ENCODE measurements around the gene MUC3A.
A peak's percentile ranks its signal among the peaks of the same experiment; 100 is the strongest.

Gene MUC3A

GRCh38 chr7:100949933-100950443 lies 654 bp downstream of the MUC3A start:
- no peak for DNase-seq

DNA sequence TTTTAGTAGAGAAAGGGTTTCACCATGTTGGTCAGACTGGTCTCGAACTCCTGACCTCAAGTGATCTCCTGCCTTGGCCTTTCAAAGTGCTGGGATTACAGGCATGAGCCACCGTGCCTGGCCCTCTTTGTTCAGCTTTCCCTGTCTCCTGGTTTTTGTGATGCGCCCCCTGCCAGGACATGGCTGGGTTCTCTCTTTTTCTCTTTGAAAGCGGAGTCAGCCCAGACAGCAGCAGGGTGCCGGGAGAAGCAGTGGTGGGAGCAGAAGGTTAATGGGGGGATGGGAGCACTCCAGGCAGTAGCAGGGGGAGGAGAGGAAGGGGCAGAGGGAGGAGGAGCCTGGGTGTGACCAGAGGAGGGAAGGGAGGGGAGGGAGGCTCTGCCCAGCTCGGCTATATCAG lies 1.8 kb downstream of the MUC3A start:
- DNase-seq = no peak

GRCh38 chr7:100951888-100952560 lies 2.7 kb downstream of the MUC3A start:
- DNase-seq = no peak

- no peak for DNase-seq
Observed at GRCh38 chr7:100952641-100953040, 3.3 kb downstream of the MUC3A start.

DNA sequence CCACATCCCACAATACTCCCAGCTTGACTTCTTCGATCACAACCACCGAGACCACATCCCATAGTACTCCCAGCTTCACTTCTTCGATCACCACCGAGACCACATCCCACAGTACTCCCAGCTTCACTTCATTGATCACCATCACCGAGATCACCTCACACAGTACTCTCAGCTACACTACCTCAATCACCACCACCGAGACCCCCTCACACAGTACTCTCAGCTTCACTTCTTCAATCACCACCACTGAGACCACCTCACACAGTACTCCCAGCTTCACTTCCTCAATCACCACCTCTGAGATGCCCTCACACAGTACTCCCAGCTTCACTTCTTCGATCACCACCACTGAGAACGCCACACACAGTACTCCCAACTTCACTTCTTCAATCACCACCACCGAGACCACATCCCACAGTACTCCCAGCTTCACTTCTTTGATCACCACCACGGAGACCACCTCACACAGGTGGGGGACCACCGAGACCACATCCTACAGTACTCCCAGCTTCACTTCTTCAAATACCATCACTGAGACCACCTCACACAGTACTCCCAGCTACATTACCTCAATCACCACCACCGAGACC lies 8.6 kb downstream of the MUC3A start:
- DNase-seq = no peak

DNA sequence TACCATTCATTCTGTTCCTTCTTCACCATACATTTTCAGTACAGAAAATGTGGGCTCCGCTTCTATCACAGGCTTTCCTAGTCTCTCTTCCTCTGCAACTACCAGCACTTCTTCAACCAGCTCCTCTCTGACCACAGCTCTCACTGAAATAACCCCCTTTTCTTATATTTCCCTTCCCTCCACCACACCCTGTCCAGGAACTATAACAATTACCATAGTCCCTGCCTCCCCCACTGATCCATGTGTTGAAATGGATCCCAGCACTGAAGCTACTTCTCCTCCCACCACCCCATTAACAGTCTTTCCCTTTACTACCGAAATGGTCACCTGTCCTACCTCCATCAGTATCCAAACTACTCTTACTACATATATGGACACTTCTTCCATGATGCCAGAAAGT lies 10.6 kb downstream of the MUC3A start:
- no peak for DNase-seq

DNA sequence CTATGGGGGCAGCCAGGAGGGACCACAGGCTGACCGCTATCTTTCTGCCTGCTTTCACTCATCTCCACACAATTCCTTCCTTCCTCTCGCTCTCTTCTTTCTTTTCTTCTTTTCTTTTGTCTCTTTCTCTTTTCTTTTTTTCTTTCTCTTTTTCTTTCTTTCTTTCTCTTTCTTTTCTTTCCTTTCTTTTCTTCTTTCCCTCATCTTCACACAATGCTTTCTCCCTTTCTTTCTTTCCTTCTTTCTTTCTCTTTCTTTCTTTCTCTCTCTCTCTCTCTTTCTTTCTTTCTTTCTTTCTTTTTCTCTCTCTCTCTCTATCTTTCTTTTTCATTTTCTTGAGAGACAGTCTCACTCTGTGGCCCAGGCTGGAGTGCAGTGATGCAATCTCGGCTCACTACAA lies 13.2 kb downstream of the MUC3A start:
- DNase-seq = no peak

GRCh38 chr7:100963386-100963785 lies 14.1 kb downstream of the MUC3A start:
- DNase-seq = no peak

DNA sequence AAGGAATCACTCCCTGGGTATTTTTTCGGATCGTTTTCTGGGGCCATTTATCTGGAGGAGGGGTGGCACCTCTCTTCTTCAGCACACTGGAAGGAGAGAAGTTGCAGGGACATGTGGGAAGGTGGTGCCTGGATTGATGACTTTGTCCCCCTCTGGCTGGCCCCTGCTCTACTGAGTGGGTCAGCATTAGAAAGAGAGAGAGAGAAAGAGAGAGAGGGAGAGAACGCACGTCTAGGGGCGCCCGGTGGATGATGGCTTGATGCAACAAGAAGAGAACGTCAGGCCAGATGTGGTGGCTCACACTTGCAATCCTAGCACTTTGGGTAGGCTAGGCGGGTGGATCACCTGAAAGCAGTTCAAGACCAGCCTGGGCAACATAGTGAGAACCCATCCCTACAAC lies 14.5 kb downstream of the MUC3A start:
- no peak for DNase-seq

DNA sequence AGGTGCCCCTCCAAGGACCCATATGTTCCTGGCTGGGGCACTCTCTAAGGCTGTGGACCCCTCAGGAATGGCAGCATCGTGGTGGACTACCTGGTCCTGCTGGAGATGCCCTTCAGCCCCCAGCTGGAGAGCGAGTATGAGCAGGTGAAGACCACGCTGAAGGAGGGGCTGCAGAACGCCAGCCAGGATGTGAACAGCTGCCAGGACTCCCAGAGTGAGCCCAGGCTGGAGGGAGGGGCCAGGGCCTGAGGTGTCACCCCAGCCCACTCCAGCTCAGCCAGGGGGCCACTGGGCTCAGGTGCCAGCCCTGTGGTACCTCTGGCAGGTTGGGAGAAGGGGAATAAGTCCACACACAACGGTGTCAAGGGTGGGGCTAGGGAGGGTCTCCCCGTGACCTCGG lies 15.3 kb downstream of the MUC3A start:
- DNase-seq = no peak

GRCh38 chr7:100965045-100965722 lies 15.8 kb downstream of the MUC3A start:
- no peak for DNase-seq

GRCh38 chr7:100965723-100966541 lies 16.6 kb downstream of the MUC3A start:
- DNase-seq = no peak

- DNase-seq = no peak
Observed at GRCh38 chr7:100966542-100967291, 17.4 kb downstream of the MUC3A start.

GRCh38 chr7:100967292-100967863 lies 18.0 kb downstream of the MUC3A start:
- no peak for DNase-seq

DNA sequence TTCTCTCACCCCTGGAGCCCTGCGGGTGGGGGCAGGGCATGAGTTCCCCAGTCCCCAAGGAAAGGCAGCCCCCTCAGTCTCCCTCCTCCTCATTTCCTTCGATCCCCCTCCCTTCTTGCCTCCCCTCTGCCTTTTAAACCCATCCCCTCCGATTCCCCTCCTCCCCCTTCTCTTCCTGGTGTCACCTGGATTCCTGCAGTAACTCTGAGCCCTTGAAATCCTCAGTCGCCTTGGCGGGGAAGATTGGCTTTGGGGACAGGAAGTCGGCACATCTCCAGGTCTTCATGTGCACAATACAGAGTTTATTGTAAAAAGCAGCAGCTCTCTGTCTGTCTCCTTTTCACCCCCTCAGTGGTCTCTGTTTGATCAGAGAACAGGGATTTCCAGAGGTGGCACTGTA lies 18.7 kb downstream of the MUC3A start:
- DNase-seq = no peak

GRCh38 chr7:100968650-100969049 lies 19.3 kb downstream of the MUC3A start:
- DNase-seq = no peak

DNA sequence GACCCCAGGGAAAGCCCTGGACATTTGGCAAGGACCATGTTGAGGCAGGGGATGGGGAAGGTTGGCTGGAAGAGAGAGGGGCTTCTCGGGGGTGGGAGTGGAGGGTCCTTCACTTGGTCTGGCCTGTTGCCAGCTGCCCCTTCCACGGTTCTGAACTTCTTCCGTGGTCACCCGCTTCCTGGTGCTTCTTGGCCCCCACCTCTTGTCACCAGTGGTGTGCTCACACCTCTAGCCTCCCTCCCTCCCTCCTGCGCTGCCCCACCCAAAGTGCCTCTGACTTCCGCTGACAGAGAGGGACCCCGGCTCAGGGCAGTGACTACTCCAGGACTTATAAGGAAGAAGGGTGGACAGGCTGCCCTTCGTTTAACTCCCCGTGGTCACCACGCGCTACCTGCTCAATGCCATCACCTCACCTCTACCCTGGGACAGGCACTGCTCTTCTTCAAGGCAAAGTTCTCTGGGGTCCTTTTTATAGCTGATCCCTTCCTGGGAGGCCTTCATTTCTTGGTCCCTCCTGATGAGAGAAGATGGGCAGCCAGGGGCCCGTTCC lies 19.8 kb downstream of the MUC3A start, which contains the start of gene MUC12:
Gene MUC12, plus strand, starts transcription at position 500 of the 550 bp plus-strand sequence. CDS start 58 bp downstream, outside the sequence.
- no peak for DNase-seq

DNA sequence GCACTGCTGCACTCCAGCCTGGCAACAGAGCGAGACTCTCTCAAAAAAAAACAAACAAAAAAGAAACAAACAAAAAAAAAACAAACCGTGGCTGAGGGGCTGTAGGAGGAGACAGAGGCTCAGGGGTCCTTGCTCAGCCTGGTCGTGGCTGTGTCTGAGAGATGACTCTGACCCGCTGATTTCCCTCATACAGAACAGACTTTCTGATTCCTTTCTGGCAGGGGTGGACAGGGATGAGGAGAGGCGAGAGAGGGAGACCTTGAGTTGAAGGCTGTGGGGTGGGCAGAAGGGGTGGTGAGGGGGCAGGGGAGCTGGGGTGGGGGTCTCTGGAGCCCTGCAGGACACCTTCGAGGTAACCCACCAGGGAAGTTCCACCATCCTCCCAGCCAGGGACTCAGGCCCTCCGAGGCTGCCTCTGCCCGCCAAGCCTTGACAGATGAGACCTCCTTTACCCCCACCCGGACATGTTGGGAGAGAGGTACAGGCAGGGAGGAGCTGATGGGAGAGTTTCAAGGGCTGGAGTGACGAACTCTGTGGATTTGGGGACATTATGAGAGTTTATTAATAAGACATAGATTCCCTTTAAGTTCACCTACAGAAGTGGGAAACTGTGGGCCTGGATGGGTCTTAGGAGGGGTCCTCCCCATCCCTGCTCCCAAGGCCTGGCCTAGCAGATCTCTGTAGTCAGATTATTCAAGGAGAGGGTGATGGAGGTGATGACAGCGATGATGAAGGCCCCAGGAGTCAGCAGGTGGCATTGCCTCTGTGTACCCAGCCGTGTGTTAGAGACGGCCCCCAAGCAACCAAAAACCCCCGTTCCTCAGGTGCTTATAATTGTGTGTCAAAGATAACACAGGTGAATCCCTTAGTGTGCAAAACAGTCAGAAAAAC lies 22.0 kb downstream of the MUC3A start:
- no peak for DNase-seq

DNA sequence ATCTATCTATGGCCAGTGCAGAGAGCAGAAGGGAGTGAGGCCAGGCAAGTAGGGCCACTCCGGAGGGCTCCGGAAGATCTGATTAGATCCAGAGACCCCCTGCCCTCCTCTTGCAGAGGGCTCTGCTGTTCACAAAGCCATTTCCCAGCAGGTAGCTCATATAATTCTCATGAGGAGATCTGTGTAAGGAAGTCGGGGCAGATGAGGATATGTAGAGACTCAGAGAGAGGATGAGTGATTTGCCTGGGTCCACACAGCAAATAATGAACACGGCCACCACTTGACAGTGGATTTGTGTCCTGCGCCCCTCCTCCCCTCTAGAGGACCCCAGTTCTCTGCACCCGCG lies 22.6 kb downstream of the MUC3A start:
- DNase-seq = no peak

DNA sequence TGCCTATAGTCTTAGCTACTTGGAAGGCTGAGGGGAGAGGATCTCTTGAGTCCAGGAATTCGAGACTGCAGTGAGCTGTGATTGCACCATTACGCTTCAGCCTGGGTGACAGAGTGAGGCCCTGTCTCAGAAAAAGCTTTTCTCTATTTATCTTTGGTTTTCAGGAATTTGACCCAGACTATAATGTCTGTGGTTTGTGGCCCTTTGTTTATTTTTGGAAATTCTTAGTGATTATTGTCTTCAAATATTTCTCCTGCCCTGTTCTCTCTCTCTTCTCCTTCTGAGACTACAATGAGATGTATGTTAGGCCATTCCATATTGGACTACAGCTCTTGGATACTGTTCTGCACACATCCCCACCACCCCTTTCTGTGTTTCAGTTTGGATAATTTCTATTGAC lies 24.7 kb downstream of the MUC3A start:
- DNase-seq = no peak

GRCh38 chr7:100975371-100975821 lies 26.1 kb downstream of the MUC3A start:
- peak; percentile 33 for DNase-seq
